Epithelial cell of prostate (primary cell): Measurements from ENCODE around the gene KNDC1.
A peak's percentile ranks its signal among the peaks of the same experiment; 100 is the strongest.
"Not testable (repeated sequence)": the region's sequence is repeated elsewhere in the genome, so short reads cannot be mapped to it uniquely, and the experiment has no call there.

Experiments used
- DNase-seq: peaks from one replicate; pipeline ENCODE4 v3.0.0-alpha.2; 2011; ENCODE audit warnings: low read depth, low spot score
- H3K27ac ChIP-seq: fragments of 450-650 bp; 2 replicates; pipeline ENCODE4 v1.5.1; 2017; ENCODE audit warnings: mild to moderate bottlenecking

KNDC1 gene

DNA sequence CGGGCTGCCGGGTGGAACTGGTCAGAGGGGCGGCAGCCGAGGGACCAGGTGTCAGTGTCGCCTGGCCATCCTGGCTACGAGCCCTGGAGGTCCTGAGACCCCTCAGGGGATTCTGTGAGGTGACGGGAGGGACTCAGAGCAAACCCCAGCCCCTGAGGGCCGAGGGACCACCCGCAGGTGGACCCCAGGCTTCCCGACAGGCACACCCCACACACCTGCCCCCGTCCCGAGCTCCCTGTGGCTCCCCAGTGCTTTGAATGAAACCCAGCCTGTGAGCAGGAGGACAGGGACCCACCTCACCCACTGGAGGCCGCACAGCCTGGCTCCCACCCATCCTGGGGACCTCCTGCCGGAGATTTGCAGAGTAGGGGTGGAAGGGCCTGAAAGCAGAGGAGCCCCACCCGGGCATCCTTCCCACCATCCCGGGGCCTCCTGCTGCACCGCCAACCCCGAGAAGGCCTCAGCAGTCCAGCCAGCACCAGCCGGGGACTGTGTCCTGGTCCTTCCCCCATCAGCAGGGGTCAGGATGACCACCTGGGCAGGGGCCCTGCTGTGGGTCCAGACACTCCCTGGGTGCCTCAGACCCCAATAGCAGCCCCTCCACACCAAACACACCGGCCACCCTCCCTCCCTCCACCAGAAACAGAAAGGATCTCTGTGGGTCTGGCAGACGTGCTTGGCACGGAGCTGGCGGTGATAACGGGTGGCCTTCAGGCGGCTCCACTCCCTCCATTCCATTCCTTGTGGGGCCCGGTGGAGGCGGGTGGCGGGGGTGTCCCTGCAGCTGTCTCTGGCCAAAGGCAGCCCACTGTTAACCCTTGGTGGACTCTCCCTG lies 91.6 kb downstream of the KNDC1 start:
- DNase-seq, result no peak
- H3K27ac ChIP-seq, result no peak overlapping the region

DNA sequence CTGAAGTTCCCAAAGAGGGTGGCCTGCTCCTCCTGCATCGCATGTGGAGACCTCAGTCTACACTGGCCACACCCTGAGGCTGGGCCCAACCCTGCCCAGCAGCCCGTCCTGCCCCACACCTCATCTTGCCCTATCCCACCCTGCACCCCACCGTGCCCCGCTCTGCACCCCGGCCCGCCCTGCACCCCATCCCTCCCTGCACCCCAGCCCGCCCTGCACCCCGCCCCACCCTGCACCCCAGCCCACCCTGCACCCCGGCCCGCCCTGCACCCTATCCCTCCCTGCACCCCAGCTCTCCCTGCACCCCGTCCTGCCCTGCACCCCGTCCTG lies 92.2 kb downstream of the KNDC1 start:
- H3K27ac ChIP-seq, result no peak overlapping the region
- no peak for DNase-seq

DNA sequence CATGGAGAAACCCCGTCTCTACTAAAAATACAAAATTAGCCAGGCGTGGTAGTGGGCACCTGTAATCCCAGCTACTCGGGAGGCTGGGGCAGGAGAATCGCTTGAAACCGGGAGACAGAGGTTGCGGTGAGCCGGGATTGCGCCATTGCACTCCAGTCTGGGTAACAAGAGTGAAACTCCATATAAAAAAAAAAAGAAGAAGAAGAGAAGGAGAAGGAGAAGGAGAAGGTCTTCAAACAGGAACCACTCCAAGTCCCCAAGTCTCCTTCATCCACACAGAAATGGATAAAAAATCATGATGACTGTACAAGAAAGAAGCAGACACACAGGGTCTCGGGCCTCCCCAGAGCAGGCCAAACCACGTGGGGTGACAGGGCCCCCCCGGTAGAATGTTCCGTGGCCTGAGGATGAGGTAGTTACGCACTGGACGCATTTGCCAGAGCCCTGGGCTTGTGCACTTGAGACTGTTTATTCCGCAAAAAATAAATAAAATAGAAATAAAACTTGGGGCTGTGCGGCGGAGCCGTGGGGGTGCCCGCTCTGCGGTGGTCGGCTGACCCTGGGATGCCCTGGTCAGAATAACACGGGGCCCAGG lies 93.4 kb downstream of the KNDC1 start:
- DNase-seq, result no peak
- H3K27ac ChIP-seq, result no peak overlapping the region

DNA sequence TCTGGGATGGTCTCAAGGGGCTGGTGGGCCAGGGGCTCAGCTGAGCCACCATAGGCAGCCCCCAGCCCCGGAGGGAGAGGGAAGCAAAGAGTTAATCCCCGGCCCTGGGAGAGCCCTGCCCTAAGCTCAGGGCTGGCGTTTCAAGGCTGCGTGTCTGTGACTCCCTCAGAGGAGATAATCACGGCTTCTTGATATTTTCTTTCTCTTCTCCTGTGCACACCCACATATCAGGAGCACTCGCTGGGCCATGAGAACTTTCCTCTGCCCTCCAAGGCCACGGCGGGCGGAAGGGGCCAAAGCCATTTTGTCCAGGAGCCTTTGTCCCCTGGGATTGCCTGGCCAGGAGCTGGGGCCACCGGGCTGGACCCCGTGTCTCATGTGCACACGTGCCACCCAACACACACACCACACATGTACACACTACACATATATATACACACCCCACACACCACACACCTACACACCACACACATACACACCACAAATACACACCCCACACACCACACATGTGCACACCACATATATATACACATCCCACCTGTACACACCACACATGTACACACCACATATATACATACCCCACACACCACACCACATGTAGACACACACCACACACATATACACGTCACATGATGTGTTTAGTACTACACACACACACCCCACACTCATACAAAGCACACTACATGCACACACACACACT lies 94.6 kb downstream of the KNDC1 start:
- no peak overlapping the region for H3K27ac ChIP-seq
- no peak for DNase-seq

DNA sequence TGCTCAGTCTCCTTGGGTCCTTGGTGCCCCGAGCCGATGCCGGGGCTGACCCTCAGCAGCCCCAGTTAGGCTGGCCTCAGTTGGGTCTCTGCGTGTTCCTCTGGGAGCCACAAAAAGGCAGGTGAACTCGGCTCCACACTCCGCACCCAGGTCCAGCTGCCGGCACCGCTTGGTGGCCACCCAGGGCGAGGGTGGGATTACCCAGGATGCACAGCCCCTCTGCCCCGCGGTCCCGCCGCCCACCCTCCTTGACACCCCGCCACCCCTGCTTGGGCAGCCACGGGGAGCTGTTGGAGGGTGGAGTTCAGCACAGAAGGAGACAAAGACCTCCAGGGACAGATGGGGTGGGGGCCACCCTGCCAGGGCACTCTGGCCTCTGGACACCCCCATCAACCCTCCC lies 95.3 kb downstream of the KNDC1 start:
- DNase-seq, result no peak
- H3K27ac ChIP-seq, result no peak overlapping the region

DNA sequence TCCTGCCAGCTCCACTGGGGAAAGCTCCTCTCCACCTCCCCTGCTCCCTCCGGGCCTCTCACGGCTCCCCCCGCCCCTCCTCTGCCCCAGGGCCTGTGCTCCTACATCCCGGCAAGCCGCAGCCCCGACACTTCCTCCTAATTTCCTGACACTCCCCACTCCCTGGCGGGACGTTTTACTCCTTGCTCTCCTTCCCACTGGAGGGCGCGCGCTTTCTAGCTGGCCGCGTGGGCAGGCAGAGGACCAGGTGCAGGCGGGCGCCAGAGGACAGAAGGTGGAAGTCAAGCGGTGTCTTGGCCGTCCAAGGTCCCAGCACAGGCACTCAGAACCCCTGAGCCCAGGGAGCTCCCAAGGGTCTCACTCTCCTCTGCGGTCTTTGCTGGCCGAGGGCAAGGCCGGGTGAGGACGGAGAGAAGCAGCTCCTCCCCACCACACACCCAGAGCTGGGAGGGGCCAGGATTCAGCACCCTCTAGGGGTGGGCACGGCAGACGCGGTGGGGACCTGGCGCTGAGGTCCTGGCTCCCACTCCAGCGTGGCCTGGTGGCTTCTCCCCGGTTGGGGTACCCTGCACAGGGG lies 97.6 kb downstream of the KNDC1 start:
- H3K27ac ChIP-seq, result peak overlapping the region; percentile 79
- DNase-seq, result no peak

DNA sequence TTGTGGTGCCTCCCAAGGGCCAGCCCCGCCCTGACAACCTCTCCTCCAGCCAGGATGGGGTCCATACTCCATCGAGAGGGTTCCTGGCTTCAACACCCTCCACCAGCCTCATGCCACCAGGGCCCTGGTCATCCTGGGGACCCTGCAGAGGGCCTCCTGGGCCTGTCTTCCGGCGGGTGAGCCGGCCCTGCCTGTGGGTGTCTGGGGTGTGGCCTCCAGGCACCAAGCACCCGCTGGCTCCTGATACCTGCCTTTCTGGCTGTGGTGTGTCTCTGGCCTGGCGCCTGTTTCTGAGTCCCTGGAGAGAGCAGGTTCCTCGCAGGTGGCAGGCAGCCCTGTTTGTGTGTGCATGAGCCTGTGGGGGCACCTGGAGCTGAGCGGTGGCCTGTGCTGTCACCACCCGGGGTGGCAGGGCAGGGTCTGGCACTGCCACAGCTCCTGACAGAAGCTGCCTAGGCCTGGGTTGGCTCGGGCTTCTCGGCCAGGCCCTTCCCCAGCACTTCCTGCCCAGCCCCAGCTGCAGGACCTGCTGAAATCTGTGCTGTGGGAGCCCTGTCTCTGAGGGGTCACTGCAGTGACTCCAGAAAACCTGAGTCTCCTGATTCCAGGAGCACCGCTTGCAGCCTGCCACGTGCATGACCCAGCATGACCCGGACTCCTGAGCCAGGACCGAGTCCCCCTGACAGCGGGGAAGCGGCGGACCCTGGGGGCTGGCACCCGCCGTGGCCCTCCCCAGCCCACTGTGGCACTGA lies 98.2 kb downstream of the KNDC1 start:
- H3K27ac ChIP-seq, result peak overlapping the region; percentile 79
- peak; percentile 31 for DNase-seq

DNA sequence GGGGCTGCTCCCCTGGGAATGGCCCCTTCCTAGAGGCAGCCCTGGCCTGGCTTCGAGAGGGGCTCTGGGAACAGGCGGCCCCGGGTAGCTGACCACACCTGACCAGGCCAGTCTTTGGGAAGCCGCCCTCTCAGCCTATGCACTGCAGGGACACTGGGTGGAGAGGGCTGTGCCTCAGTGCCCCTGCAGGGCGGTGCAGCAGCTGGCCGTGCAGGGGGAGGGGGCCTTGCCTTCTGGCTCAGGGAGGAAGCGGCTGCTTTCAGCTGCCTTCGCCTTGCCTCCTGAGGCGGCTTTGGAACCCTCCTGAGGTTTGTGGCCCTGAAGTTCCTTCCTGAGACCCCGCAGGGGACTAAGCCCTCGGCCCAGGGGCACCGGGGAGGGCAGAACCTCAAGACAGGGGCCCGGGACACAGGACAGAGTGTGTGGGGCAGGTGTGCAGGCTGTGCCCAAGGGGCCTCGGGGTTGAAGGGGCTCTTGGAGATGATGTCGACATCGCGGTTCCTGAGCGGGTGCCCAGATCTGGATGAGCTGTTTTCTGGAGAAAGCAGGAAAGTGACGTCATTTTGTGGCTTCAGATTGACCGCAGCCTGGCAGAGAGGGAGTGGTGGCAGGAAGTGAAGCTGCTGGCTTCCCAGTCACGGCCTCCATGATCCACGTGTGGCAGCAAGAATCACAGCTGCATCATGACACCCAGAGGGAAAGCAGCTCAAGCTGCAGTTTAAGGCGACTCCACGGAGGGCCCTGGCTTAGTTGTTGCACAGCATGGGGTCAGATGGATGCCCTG lies 99.0 kb downstream of the KNDC1 start:
- peak overlapping the region; percentile 79 for H3K27ac ChIP-seq
- DNase-seq, result peak; percentile 97

DNA sequence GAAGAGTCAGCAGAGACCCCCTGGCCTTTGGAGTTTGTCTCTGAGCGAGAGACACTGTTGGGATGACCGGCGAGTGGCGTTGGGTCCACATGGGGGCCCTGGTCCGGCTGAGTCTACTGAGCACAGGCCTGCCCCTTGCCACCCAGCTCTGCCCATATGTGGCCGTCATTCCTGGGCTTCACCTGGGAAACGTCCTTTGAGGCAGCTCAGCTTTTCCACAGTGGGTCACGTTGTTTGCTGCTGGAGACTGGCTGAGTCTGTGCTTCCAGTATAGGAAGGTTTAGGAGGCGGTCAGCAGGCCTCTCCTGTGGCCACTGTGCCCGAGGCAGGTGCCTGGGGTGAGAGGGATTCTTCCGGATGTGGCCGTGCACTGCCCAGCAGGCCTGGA lies 99.6 kb downstream of the KNDC1 start:
- DNase-seq, result no peak
- peak overlapping the region; percentile 79 for H3K27ac ChIP-seq

DNA sequence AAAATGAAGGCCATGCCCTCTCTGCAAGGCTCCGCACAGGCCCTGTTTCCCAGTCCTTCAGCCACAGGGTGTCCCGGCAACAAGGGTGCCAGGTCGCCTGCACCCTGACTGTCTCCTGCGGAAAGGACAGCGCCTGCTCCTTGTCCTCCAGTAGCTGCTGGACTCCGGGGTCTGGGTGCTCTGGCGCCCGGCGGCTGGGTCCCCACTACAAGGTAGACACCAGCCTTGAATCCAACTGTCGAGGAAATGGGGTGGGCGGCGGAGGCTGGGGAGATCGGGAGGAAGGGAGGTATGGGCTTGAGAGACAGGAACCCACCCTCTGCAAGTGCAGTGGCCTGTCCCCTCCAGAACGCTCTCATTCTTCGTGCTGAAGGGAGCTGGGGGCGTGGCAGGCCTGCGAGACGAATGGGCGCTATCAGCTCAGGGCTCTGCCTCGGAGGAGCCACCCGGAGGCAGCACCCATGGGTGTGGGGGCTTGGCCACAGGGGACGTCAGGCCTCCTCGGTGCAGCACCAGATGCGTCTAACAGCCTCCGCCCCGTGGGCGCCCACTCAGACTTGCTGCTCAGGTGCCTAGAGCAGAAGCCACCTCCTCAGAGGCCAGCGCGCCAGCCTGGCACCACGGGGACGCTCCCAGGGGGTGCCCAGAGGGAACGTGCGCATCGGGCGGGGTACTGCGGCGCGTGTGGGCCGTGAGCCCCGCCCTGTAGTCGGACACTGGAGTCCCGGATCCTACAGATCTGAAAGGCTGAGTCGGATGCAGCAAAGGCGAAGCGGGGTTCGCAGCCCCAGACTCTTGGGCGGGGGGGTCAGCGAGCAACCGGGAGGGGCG lies 101.1 kb downstream of the KNDC1 start:
- peak overlapping the region; percentile 74 for H3K27ac ChIP-seq
- no peak for DNase-seq

DNA sequence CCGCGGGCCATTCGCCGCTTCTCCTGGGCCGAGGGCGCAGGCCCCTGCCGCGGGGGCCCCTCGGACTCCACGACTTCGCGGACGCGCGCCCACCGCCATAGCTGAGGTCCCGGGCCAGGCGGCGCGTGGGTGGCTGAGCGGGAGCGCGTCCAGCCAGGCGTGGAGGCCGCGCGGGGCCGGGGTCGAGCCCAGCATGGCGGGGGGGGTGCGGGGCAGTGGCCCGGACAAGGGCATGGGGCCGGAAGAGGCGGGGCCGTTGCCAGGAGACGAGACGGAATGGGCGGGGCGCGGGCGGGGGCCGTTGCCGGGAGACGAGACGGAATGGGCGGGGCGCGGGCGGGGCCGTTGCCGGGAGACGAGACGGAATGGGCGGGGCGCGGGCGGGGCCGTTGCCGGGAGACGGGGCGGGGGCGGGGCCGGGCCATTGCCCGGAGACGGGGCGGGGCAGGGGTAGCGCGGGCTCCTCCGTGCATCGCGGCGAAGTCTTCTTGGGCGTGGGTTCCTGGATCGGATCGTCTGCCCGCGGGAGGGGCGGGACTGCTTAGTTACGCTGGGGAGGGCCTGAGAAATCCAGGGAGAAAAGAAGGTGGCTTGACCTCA lies 101.8 kb downstream of the KNDC1 start:
- no peak for DNase-seq
- H3K27ac ChIP-seq, result peak overlapping the region; percentile 74

DNA sequence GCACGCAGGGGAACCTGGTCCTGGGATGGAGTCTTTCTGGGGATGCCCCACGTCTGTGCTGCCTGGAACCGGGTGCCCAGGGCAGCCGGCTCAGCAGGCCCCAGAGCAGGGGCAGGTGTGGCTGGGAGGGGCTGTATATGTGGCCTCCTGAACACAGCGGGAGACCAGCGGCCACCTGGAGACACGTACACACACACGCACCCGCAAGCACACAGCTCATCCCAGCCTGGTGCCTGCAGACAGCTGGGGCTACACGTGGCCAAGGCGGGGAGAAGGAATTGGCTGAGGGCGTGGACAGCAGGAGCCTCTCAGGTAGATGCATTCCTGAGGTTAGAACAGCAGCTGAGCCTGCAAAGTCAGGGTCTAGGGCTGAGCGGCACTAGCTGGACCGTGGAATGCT lies 102.7 kb downstream of the KNDC1 start:
- DNase-seq, result no peak
- H3K27ac ChIP-seq, result peak overlapping the region; percentile 74

DNA sequence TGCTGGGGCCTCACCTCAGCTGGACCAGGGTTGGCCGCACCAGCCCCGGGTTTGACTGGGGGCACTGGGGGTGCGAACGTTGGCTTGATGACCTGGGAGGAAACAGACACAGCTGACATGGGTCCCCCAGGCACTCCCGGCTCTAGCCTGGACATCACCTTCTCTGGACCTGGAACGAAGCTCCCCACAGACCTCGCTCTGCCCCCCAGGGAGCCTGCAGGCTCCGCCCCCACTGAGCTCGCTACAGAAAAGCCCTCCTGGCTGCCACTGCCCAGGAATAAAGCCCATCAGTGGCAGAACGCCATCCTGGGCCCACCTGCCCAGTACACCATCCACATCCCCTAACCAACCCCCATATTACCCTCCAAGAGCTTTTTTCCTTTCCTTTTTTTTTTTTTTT lies 103.7 kb downstream of the KNDC1 start:
- H3K27ac ChIP-seq, result peak overlapping the region; percentile 74
- DNase-seq, result no peak

DNA sequence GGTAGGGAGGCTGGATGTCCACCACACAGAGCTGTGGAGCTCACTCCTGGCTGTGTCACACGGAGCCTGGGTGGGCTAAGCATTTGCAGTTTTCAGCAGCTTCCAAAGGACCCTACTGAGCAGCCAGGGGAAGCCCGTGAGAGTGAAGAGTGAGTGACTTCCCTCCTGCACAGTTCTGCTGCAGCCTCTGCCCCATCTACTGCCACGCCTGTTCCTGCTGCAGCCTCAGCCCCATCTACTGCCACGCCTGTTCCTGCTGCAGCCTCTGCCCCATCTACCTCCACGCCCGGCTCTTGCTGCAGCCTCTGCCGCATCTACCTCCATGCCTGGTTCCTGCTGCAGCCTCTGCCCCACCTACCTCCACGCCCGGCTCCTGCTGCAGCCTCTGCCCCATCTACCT lies 104.4 kb downstream of the KNDC1 start:
- no peak for DNase-seq
- H3K27ac ChIP-seq, result peak overlapping the region; percentile 74

DNA sequence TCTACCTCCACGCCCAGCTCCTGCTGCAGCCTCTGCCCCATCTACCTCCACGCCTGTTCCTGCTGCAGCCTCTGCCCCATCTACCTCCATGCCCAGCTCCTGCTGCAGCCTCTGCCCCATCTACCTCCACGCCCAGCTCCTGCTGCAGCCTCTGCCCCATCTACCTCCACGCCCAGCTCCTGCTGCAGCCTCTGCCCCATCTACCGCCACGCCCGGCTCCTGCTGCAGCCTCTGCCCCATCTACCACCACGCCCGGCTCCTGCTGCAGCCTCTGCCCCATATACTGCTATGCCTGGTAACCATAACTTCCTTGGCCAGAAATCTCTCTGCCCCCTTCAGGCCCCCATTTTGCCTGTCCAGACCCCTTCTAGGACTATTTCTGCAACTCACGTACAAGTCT lies 105.0 kb downstream of the KNDC1 start:
- not testable (repeated sequence) for DNase-seq
- H3K27ac ChIP-seq, result peak overlapping the region; percentile 33

DNA sequence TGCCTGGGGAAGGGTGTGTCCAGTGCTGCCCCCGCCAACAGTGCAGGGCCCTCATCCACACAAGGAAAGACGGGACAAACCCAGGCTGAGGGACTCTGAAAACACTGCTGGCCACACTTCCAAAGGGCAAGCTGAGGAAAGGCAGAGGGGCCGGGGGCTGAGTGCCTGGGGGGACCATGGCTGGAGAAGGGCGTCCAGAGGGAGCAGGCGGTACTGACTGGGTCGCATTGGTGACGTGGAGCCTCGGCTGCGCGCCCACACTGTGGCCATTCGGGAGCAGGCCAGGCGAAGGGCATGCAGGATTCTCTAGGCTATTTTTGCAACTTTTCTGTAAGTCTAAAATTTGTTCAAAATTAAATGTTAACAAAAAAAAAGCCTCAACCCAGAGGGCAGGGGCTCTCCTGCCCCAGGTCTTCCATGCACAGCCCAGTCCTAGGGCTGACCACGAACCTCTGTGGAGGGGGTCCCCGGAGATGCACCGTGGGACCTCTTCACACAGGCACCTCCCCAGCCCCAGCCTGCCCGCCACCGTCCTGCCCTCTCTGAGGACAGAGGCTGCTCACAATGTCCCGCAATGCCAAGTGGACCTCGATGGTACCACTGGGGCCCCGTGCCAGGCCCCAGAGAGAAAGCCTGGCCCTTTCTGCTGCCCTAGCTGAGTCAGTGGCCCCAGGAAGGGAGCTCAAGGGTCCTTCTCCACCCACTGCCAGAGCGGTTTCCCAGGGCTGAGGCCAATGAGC lies 106.2 kb downstream of the KNDC1 start:
- no peak for DNase-seq
- peak overlapping the region; percentile 33 for H3K27ac ChIP-seq

DNA sequence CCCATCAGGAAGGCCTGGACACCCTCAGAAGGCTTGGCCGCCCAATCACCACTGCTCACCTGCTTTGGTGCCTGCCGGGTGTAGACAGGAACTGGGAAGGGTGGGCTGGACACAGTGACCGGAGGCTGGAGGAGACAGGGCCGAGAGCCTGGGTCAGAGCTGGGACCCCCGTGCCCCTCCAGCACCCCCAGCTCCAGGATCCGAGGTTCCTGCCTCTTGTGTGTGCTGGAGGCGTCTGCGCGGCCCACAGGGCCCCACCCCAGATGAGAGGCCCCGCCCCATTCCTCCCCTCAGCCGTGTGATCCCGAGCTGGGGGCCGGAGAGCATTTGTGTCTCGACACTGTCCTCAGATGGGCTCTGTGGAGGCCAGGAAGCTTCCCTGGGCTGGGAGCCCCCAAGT lies 107.3 kb downstream of the KNDC1 start:
- peak overlapping the region; percentile 33 for H3K27ac ChIP-seq
- no peak for DNase-seq

DNA sequence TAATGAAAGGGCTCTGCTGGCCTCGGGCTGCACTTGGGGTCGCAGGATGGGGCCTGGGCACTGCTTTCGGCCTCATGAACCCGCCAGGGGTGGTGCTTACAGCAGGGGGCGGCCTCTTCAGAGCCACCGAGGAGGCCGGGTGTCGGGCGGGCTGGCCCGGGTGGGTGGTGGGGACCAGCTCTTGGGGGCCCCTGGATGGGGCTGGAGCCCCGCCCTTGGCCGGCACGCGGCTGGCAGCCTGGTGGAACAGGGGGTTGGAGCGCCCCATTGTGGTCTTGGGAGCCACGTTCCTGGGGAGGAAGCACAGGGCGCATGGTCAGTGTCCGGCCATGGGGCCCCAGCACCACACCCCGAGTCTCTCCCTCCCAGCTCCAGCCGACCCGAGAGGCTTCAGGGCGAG lies 107.8 kb downstream of the KNDC1 start:
- no peak overlapping the region for H3K27ac ChIP-seq
- no peak for DNase-seq
